Stimulated activated CD4-positive, alpha-beta T cell treated with anti-CD3 and anti-CD28 coated beads, Interleukin-4, amount 100 ng/mL, for 1 hour (primary cell): ENCODE data around the gene HACD1.

ENCODE experiments used
- DNase-seq: peaks from one replicate; pipeline ENCODE4 v3.0.0-alpha.2; 2020

HACD1 gene, protein sequence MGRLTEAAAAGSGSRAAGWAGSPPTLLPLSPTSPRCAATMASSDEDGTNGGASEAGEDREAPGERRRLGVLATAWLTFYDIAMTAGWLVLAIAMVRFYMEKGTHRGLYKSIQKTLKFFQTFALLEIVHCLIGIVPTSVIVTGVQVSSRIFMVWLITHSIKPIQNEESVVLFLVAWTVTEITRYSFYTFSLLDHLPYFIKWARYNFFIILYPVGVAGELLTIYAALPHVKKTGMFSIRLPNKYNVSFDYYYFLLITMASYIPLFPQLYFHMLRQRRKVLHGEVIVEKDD

DNA sequence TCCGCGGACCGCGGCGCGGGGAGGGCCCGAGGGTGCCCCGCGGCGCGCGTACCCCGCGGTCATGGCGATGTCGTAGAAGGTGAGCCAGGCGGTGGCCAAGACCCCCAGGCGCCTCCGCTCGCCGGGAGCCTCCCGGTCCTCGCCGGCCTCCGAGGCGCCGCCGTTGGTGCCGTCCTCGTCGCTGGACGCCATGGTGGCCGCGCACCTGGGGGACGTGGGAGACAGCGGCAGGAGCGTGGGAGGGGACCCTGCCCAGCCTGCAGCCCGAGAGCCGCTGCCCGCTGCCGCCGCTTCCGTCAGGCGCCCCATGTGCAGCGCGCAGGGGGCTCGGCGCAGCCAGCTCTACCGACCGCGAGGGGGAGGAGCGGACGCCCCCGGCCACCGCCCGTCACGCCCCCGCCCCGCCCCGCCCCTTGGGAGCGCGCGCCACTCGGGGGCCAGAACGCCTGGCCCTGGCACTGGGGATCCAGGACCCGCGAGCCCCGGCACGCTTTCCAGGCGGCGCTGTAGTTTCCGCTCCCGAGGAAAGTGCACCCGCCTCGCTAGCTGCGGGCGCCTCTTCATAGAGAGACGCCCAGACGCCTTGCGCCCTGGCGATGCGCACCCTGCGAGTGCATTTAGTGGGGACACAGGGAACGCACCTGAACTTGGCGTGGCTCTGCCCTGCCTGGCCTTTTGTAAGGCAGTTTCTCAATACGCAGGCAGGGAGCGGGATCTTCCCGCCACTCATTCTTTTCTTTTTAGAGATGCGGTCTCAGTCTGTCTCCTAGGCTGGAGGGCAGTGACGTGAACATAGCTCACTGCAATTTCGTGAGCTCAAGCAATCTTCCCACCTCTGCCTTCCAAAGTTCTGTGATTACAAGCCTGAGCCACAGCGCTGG is at the start of gene HACD1:
HACD1 (minus strand) TSS at position 344 of the 881 bp plus-strand sequence; CDS start at position 309, 35 bp downstream.
- DNase-seq, result peak; percentile 55

DNA sequence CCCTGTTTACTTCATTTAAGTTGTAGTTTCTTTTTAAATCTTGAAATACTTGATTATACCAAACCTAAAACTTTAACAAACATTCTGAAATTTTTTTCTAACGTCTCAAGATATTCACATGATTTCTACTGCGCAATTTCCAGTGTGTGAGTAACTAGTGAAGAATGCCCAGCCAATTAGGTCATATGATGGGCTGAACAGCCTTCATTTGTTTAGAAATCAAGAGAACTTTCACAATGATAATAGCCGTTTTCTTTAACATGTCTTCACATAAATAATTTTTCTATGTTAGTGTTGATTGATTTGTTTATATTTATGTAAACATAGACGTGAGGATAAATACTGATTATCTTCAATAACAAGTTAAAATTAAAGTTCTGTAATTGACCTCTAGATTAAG is 48.6 kb upstream of the HACD1 start:
- DNase-seq, result no peak

DNA sequence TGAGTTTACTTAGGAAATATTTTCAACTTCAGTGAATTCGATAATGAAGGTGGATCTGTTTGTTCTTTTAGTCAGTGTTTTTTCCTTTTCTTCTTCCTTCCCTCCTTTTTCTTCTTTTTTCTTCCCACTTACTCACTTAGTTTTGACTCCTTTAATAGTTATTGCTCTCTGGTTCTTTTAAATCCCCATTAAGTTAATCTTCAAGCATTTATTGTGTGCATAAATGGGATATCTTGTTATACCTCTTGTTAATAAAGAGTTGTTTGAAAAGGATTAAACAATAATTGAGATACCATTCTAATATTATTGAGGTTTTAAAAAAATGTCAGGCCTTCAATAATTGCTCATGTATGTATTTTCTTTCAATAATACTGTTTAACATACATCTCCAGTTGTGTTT is 46.3 kb upstream of the HACD1 start:
- no peak for DNase-seq

DNA sequence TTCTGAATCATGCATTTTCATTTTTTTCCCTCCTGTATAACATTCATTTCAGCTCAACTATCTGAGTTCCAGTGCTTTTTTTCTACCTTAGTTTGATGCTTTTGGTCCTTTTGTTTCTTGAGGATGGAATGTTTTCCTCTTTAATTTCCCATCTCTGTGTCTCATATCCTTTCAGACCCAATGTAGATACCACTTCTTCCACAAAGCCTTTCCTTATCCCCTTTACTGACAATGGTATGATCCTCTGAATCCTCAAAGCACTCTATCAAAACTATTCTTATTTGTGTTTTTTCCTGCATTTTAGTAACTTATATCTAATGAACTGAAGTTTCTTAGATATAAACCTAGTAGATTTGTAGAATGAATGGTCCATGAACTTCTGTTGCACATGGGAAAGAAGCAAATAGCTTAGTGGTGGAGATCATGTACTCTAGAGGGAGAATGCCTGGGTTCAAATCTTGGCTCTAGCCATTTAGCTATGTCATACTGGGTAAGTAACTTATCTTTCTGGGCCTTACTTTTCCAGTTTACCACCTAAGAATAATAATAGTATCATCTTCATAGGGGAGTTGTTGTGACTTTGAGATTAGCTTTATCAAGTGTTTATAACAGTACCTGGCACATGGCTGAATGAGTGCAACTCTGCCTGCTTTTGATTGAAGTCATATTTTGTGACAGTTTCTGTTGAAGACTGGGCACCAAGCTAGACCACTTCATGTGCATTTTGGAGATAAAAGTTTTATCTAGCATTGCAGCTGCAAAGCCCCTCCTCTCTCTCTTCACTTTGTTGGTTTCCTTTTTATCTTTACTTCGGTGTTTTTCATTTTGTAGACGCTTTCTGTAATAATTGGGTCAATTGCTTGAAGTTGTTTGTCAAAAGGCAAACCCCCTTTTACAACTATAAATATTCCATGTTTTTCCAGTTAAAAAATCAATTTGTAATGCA is 45.3 kb upstream of the HACD1 start:
- DNase-seq, result no peak

DNA sequence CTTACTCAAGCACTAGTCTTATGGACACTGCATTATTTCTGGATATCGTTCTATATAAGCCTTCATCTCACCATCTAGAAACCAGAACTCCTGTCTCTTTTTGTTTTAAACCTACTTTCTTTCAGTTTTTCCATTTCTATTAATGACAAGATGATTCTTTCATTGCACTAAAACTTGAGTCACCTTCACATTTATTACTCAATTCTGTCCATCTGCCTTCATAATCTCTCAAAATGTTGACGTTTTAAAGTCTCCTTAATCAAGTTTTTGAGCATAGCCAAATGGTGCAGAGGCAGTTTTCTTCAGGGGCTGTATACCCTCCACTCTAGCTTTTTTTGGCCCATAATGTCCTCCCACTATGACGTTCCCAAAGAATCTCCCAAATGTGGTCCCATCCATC is 44.3 kb upstream of the HACD1 start:
- no peak for DNase-seq

DNA sequence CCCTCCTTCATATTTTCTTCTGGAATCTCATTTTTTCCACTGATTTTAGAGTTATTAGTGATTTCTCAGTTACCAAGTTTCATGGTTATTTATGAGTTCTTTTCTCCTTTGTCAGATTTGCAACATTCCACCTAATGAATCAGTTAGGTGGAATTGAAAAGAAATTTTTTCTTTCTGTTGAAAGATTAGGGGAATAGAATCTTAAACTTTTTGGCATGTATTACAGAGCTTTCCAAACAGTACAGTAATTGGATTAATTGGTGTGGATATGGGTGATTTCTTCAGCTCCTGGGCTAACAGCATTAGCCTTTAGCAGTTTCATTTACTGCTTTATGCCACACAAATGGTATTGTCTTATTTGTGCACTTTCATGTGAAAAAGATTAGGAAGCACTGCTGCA is 43.7 kb upstream of the HACD1 start:
- DNase-seq, result no peak

DNA sequence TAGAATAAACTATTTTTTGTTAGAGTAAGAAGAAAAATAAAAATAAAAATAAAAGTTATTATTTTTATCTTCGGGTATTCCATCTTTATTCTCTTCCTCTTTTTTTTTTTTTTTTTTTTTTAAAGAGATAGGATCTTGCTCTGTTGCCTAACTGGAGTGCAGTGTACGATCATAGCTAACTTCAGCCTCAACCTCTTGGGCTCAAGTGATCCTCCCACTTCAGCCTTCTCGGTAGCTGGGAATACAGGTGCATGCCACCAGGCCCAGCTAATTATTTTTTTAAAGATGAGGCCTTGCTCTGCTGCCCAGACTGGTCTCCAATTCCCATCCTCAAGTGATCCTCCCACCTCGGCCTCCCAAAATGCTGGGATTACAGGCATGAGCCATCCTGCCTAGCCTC is 42.2 kb upstream of the HACD1 start:
- no peak for DNase-seq

DNA sequence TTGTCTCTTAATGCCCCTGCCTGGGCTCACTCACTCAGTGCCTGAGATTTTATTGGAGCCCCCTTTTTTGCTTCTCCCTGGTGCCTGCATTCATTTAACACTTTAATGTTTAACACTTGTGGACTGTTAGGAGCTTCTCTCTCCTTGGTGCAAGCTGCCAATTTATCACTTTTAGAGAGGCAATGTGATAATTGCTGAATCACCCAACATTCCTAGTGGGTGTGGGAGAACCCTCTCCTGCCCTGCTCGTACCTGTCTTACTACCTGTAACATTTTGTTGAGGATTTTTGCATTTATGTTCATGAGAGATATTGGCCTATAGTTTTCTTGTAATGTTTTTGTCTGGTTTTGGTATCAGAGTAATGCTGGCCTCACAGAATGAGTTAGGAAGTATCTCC is 39.9 kb upstream of the HACD1 start:
- no peak for DNase-seq

DNA sequence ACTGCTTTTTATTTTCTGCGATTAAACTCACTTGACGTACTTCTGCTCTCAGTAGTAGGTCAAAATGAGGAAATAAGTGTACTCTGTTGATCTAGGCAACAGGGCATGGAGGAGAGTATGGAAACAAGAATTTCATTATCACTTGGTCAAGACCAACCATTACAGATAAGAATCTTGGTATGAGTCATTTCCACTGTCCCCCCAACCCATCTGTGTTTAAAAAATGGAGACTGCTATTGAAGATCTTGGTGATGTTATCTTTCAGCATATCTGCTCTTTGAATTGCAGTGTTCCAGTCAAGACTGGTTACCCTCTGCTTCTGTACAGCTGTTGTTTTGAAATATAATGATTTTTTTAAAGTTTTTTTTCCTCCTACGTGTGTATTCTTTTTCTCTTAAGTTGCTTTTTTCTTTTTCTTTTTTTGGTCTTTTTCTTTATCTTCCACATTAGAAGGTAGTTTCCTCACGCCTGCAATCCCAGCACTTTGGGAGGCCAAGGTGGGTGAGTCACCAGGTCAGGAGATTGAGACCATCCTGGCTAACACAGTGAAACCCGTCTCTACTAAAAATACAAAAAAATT is 38.5 kb upstream of the HACD1 start:
- DNase-seq, result no peak

DNA sequence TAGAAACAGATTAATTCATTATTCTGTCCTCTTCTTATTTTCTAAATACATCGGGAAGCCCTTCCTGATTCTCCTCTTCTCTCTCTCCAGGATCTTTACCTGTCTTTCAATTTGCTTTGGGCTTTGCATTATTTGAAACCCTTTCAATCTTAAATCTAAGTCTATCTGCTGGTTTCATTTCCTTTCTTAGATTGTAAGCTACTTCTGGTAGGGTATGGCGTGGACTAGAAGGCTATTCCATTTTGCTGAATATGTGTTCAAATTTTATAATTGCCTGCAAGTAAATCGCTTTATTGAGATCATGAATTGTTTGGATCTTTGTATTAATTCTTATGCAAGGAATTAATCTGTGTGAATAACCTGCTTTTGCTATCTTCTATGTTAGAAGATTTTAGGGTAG is 37.8 kb upstream of the HACD1 start:
- DNase-seq, result no peak

DNA sequence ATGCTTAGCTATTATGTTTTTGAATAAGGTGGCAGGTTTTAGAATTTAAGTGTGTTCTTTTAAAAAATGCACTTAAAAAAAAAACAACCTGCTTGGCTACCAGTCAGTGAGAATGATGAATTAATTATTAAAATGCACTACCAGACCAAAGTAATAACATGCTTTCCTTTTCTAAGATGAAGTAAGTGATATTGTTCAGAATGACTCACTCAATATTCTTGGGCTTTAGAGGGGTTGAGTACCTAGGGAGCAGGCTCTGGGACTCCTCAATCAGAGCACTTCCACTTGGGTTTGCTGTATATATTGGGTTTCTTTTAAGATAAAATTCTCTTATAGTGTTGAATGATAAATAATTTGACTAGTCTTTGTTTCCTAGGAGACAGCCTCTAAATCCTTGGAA is 35.4 kb upstream of the HACD1 start:
- no peak for DNase-seq

DNA sequence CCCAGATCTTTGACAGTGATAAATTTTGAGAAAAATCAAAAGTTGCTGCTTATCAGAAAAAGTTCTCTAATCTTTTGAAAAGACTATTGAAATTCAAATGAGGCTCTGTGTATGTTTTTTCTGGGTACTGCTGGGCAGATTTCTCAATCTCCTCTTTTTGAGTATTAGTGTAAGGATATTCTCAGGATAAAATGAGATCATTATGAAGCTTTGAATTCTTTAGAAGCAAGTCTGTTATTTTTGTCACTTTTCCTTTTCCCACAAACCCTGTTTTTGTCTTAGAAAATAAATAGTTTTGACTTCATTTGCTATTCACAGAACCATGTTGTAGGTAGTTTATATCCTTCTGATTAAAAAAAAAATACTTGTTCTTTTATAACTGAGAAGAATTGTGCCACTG is 34.7 kb upstream of the HACD1 start:
- DNase-seq, result no peak

DNA sequence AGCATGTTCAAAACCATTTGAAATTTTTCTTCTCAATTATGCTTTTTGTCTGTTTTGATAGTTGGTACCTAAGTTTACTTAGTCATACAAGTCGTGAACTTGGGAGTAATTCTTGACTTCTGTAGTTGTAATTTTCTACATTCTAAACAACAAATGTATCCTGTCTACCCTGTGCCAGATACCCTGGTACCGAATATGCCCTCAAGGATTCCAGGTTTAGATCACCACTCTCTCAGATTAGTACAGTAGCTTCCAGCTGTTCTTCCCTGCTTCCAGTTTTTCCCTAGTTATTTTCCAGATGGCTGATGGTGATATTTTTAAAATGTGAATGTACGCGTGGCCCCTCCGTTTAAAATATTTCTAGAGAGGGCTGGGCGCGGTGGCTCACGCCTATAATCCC is 33.2 kb upstream of the HACD1 start:
- DNase-seq, result no peak

DNA sequence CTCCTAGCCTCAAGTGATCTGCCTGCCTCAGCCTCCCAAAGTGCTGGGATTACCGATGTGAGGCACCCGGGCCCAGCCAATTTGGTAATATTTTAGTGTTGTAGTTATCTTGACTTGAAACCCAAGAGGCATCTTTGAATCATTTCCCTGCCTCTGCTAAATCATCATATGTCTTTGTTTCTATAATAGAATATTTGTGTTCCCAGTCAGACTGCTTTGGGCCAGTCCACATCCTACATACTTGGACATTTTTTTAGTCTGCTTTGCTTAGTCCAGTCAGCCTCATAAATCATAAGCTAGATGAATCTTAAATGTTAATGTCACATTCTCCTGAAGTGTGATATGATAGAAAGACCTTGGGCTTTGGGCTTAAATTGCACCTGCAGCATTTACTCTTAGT is 32.7 kb upstream of the HACD1 start:
- no peak for DNase-seq

DNA sequence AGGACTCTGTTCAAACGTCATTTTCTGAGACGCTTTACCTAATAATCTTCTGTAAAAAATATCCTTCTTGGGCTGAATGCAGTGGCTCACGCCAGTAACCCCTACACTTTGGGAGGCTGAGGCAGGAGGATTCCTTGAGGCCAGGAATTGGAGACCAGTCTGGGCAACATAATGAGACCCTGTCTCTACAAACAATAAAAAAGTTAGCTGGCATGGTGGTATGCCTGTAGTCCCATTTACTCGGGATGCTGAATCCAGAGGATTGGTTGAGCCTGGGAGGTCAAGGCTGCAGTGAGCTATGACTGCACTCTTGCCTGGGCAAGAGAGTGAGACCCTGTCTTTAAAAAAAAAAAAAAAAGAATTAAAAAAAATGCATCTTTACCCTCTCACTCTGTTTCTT is 31.9 kb upstream of the HACD1 start:
- no peak for DNase-seq

DNA sequence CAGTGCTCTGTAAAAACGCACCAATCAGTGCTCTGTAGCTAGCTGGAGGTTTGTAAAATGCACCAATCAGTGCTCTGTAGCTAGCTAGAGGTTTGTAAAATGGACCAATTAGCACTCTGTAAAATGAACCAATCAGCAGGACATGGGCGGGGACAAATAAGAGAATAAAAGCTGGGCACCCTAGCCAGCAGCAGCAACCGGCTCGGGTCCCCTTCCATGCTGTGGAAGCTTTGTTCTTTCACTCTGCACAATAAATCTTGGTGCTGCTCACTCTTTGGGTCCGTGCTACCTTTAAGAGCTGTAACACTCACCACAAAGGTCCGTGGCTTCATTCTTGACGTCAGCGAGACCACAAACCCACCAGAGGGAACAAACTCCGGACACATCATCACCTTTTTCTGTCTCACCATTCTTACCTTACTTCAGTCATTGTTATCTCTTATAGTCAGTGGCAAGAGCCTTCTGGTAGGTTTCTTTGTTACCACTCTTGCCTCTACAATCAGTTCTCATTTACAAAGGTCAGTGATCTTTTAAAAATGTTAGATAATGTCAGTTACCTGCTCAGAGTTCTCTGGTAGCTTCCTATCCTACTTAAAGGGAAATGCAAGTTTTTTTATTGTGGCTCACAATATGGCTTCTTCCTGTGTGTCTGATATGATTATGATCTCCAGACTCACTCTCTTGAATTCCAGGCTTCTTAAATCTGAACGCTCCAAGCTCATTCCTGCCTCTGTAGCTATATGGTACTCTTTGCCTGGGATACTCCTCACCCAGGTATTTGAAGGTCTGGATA is 31.3 kb upstream of the HACD1 start:
- peak; percentile 10 for DNase-seq

DNA sequence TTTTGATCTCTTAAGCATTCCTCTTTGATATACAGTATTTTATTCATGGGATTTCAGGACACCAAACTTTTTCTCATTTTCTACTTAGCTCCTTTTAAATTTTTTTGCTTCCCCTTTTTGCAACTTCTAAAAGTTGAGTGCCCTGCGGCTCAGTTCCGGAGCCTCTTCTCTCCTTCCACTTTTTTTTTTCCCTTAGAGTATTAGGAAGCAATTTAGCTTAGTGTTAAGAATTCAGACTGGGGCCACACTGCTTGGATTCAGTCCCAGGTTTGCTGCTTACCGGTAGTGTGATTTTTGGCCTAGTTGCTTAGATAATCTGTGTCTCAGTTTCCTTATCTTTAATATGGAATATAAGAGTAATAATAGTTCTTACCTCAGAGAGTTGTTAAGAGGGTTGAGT is 30.2 kb upstream of the HACD1 start:
- DNase-seq, result no peak

DNA sequence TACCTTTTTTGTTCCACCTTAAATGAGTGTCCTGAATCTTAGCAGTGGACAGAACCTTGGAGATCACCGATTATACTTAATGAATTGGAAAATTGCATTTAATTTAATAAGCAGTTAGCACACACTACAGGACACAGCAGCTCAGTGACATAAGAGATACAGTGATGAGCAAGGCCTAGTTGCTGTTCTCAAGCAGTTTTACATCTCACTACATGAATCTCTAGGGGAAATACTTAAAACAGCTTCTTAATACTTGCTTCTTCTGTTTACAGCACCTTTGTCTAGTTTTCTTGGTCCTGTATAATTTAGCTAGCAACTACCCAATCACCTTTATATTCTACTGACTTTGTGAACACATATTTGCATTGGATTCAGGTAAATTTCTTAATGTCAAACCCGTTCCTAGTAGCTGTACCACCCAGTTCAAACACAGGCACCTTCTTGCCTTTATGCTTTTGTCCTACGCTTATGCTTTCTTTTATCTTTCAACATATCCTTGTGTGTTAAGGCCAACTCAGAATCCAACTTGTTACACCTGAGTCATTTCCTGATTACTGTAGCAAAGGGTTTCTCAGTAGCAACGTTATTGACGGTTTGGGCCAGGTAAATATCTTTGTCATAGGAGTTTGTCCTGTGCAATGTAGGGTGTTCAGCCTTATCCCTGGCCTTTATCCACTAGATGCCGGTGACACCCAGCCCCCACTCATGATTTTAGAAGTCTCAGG is 28.6 kb upstream of the HACD1 start:
- no peak for DNase-seq

DNA sequence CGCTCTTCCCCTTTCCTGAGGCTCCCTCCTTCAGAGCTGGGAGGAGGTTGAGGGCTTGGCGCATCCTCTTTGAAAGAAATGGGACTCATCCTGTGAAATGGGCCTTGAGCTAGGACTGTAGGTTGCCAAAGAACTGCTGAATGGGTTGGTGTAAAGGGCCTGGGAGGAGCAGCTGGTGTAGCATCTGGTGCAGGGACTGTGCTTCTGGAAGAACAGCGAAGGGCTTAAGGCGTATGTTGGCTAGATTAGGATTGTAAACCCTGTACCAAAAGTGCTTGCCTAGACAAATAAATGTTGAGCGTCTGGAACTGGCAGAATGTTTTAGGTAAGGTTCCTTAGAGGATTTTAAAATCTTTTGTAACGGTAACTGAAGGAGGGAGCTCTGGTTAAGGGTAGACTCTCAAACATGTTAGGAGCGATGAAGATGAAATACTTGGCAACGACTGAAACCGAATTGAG is 27.3 kb upstream of the HACD1 start:
- no peak for DNase-seq

DNA sequence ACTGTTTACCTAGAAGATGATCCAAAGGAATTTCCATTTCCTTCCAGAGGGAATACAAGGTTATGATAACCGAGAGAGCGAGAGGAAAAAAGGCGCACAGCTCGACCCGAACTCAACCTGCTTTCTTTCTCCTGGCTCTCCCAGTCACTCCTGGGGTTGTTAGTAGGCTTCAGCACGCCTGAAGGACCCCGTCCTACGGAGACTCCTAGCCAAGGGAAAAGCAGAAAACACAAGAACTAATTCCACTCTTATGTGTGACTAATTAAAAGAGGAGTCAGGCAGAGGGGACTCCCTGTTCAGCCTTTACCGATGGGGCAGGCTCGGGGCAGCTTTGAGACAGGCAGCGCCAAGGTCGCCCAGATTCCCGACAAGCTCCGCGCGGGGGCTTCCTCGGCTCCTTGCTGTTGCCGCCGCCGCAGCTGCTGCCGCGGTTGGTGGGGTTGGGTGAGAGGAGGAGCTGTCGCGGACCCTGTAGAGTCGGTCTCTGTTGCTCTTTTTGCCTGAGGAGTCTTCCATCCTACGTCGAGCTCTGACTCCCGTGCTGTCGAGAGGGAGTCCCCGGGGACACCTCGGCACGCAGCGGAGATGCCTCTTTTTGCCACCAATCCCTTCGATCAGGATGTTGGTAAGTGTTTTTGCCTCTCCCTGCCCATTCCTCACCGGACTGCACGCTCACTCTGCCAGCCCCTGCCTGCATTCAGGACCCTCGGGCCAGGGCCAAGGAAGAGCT is 26.7 kb upstream of the HACD1 start, which contains the start of gene STAM:
STAM (plus strand) TSS at position 397 of the 730 bp plus-strand sequence; CDS start at position 586, 189 bp downstream.
- DNase-seq, result peak; percentile 91
